H1 (cell line): ENCODE results near the gene CEP78. TPM values are rescaled to one million over a fixed set of nuclear protein-coding genes. Genes with fewer than 3 reads are reported as not detected.

Experiments used
- CHD2 ChIP-seq: IDR thresholded peaks from 2 replicates; pipeline ENCODE4 v1.6.1; 2012; ENCODE audit warnings: low read length, improper control_type of control experiment
- polyA plus RNA-seq, 7 experiments: library from polyadenylated mRNA; depleted of rRNA in 3 of 7; stranded (reverse) in 5 of 7; unstranded in 2 of 7; fragments of >200 nt in 5 of 7; fragments of 200-250 nt in 2 of 7; gene quantifications; 1 replicate in 5 of 7; 2 replicates in 1 of 7; 4 replicates in 1 of 7; pipeline versions ENCODE4 v1.2.1 to v1.2.3, GENCODE V29; 2011 to 2013; ENCODE audit warnings: missing spikeins in 2 of 7, mixed read lengths in 2 of 7
- total RNA-seq: library from RNA; stranded (reverse); fragmentation: NEBNext Ultra II Directional; extraction: Animal tissue kit (Norgen Biotek cat#: 25700); gene quantifications from 2 replicates; pipeline ENCODE4 v1.2.1, GENCODE V29; 2021

The CEP78 gene
- total and polyA plus RNA-seq, 2 of the 8 experiments (the other 6 are each of a cell fraction or from before 2014, with no cell fraction given), result 10.3 to 40.9 TPM

DNA sequence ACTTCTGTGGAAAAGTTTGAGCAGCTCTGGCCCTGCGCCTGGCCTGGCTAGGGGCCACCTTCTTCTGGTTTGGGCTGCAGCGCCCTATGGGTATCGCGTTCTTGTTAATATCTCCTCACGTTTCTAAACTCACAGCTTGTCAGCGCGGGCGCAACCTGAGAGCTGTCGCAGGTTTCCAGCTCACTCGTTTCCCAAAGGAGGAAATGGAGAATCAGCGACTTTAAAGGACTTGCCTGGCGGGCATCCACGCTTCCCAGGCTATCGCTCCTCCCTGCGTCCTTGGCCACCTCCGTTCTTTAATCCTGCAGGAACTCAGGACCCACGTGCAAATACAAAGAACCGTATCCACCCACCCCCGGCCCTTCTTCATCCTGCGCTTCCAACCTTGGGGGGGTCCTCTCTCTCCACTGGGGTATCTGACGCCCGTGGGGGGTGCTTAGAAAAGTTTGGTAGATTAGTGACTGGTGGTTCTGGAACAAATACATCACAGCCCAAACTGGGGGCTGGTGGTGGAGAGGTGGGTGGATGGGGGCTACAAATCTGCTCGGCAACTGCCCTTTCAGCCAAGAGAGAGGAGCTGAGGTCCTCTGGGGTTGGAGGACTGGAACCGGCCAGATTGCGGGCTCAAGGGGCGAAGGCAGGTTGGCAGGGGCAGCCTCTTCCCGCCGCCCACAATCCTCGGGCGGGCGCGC, 60.5 kb downstream of the CEP78 start (continued):
- TF ChIP-seq CHD2, result no peak
